GM08714 (cell line): ENCODE results near the gene TOPBP1.
A peak's percentile ranks its signal among the peaks of the same experiment; 100 is the strongest.

ENCODE experiments used
- H3K4me3 ChIP-seq: fragments of 200-500 bp; sonication (Bioruptor generic); 2 replicates; pipeline ENCODE4 v1.5.1; 2014; ENCODE audit warnings: mild to moderate bottlenecking, low read length, inconsistent platforms
- ZNF274 ChIP-seq: IDR thresholded peaks from 2 replicates; pipeline ENCODE4 v1.6.1; 2012; ENCODE audit warnings: mild to moderate bottlenecking, low read depth, low read length

The TOPBP1 gene

DNA sequence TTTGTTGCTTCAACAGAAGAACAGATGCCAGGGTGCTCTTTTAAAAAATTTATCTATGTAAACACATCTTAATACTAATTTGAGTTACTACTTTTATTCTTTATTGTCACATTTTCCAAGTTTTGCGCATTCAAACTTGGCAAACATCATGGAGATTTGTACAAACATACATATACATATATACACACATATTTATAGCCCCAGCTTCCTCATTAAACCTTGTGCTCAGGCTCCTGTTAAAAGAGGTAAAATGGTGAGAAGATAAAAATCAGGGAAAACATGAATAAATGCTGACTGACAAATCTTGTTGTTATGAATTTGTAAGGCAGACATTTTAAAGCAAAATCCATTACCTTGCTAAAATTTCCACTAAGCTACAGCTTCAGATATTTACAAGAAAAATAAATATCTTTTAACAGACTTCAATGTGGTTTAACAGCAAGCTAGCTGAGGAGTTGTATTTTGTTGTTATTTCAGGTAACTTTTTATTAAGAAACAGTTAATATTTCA is 61.1 kb downstream of the TOPBP1 start:
- no peak for TF ChIP-seq ZNF274
- H3K4me3 ChIP-seq = no peak overlapping the region

DNA sequence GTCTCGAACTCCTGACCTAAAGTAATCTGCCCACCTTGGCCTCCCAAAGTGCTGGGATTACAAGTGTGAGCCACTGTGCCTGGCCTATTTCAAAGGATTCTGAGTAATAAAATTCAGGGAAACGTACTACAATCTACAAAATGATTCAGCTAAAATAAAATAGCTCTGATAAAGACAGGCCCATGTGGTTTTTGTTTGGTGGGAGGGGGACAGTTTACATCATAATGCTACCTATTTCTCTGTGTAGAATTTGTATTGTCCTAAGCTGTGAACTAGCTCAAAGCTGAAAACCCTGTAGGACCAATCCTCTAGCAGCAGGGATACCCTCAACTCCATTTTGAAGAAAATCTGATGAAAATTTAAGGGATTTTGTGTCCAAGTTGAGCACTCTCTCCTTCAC is 62.5 kb downstream of the TOPBP1 start:
- TF ChIP-seq ZNF274 = no peak
- H3K4me3 ChIP-seq = no peak overlapping the region

DNA sequence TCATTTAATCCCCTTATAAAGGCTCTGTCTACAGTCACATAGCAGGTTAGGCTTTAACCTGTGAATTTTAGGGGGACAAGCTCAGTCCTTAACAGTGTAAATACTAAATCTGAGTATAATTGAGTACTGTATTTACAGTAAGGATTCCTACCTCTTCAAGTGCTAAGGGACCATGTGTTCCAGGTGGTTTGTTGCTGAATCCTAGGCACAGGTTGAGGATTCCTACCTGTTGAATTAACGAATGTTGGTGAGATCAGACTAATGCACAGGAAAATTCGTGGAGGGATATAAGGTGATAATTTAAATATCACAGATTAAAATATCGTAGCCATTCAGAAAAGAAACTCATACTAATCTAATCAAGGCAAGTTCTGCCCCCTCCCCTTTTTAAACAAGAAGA is 63.3 kb downstream of the TOPBP1 start:
- no peak overlapping the region for H3K4me3 ChIP-seq
- TF ChIP-seq ZNF274 = no peak

DNA sequence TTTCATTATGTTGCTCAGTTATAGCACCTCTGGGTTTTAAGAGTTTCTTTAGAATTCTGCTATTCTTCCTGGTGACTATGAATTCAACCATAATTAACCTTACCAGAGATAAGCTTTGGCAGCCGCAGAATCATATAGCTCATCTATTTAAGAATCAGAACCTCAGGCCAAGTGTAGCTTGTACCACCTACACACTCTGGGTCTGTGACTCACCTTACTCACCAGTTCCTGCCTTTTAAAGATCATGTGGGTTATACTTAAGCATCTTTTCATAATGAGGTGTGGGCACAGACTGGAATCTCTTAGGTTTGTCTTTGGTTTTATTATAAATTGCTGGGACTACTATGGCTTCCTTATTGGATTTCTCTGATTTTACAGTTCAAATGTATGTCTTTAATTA is 66.4 kb downstream of the TOPBP1 start:
- TF ChIP-seq ZNF274 = no peak
- no peak overlapping the region for H3K4me3 ChIP-seq

DNA sequence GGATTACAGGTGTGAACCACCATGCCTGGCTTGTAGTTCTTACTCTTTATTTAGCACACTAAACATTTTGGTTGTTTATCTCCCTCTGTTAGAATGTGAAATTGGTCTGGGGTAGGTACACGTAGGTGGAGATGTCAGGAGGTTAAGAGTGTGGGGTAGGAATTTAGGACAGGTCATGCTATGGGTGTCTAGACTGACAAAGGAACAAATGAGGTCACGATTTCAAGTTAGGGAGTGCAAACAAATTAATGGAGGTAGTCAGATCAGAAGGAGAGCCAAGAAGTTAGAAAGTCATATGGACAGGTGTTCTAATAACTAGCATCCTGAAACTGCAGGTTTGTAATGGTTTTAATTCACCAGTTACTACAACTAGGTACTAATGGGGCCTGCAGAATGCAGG is 68.5 kb downstream of the TOPBP1 start:
- H3K4me3 ChIP-seq = no peak overlapping the region
- TF ChIP-seq ZNF274 = no peak

DNA sequence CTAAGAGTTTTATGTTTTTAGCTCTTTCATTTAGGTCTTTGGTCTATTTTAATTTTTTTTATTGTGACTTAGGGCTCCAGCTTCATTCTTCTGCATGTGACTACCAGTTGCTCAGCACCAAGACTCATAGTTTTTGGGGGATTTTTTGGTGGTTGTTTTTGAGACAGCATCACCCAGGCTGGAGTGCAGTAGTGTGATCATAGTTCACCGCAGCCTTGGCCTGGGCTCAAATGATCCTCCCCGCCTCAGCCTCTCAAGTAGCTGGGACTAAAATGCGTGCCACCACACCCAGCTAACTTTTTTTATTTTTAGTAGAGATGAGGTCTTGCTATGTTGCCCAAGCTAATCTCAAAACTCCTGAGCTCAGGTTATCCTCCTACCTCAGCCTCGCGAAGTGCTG is 68.9 kb downstream of the TOPBP1 start:
- no peak for TF ChIP-seq ZNF274
- no peak overlapping the region for H3K4me3 ChIP-seq

DNA sequence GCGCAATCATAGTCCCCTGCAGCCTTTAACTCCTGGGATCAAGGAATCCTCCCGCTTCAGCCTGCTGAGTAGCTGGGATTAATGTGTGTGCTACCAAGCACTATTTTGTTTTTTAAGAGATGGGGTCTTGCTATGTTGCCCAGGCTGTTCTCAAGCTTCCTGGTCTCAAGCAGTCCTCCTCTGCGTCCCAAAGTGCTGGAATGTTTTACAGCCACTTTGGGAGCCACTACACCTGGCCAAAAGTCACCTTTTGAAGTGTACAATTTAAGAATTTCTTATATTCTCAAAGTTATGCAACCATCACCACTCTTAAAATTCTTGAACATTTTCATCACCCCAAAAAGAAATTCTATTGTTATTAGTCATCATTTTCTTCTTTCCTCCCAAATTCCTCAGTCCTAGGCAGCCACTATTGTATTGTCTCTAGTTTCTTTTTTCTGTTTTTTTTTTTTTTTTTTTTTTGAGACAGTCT is 70.4 kb downstream of the TOPBP1 start:
- H3K4me3 ChIP-seq = no peak overlapping the region
- no peak for TF ChIP-seq ZNF274

DNA sequence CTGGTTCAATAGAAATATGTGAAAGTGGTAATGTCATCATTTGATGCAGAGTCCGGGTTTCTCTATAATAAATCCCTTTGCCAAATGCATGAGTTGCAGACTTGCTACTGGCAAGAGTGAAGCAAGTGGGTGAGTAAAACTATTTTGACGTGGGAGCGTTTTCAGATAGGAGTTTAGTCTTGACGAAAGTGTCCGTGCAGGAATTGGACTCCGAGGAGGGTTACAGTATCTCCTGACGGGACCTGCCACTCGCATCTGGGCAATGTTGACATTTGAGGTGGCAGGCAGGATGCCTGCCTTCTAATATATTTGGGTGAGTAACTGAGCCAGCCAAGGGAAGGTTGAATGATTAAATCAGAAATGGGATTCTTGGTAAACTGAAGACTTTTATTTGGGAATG is 72.2 kb downstream of the TOPBP1 start:
- no peak overlapping the region for H3K4me3 ChIP-seq
- no peak for TF ChIP-seq ZNF274

DNA sequence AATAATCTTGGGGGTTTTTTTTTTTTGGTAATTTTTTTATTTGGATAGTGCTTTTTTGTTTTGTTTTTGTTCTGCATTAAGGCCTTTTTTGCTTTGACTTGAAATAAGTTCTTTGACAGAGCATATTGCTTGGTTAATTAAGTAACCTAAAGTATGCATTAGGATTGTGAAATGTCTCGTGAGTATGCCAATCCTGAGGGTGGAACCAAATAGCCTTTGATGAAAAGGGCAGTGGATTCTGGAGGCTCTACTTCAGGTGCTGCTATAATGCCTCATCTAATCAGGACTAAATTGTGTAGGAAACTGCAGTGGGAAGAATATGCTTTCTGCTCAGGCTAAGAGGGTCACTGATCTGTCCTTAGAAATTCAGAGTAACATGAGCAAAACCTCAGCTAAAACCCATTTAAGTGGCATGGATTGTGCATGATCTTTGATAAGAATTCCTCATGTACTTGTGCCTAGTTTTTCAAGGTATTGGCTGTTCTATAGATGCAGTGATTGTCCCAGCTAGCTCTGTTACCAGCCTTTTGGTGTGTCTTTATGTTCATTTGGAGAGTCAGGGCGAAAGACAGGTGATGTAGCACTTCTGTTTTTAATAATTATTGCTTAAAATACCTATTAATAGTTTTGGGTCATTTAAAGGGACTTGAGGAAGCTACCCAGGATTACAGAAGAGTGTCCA is 72.8 kb downstream of the TOPBP1 start:
- H3K4me3 ChIP-seq = no peak overlapping the region
- no peak for TF ChIP-seq ZNF274

DNA sequence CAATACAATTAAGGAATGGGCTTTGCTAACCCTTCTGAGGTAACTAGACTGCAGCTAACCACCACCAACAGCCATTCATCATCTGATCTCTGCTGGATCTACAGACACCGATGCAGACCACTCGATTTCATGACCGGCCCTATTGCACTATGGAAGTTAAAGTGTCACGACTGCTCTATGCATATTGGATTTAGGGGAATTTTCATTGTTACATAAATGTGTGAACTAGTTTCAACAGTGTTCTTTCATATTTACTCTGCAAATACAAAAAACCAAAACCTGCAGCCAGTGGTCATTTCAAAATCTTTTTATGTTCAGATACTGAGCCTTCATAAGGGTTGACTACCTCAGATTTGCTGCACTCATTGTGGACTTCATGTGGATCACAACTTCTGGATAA is 73.7 kb downstream of the TOPBP1 start:
- no peak for TF ChIP-seq ZNF274

DNA sequence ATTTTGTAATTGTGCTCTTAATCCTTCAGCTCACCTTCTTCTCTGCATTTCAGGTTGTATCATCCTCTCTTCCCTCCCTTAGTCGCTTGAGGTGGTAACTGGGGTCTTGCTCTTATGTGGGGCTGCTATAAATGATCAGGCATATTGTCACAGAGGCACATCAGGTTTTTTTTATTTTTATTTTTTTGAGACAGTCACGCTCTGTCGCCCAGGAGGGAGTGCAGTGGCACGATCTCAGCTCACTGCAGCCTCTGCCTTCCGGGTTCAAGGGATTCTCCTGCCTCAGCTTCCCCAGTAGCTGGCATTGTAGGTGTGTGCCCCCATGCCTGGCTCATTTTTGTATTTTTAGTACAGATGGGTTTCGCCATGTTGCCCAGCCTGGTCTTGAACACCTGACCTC is 78.3 kb downstream of the TOPBP1 start:
- no peak for TF ChIP-seq ZNF274
- H3K4me3 ChIP-seq = no peak overlapping the region

More for the DNA sequence above, 73.7 kb downstream of the TOPBP1 start:
- no peak overlapping the region for H3K4me3 ChIP-seq

DNA sequence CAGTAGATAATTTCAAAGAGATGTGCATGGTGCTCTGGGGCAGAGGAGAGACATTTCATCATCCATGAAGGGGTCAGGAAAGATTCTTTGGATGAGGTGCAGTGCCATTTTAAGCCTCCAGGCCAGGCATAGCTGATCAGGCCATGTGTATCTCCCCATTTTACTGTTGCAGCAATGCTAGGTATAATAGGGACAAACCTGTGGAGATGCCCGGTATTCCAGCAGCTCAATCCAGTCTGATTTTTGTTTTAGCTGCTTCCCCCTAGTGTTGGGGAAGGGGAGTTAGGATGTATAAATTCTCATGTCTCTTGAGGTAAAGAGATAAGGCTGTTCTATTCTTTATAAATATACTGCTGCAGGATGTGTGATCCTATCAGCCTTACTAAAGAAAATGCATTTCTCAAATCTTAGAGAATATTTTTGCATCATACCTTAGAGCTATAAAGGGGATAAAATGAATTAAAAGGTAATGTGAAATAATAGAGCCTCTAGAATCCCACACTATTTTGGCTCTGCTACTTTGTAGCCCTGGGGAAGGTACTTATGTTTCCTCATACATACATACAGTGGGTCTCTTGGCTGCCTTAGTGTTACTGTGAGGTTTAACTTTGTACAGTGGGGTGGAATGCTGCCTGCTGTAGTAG is 83.1 kb downstream of the TOPBP1 start:
- peak overlapping the region; percentile 47; the same call in 1 of the 2 replicates for H3K4me3 ChIP-seq
- TF ChIP-seq ZNF274 = no peak

DNA sequence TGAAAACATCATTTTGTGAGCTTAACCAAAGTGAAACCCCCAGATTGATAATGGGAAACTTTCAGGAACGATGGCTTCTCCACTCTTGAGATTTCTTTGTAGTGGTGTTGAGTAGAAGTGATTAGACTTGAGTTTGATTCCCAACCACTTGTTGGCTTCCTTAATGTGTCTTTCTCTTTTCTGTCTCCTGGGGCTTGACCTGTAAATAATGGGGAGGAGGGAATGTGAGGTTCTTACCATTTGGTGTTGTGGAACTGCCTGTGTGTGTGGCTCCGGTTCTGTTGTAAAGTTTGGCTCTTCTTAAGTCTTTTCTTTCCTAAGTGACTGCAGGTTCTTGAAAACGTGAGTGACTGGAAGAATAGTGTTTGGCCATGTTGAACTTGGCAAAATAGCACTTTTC is 85.6 kb downstream of the TOPBP1 start:
- peak overlapping the region; percentile 100 for H3K4me3 ChIP-seq
- TF ChIP-seq ZNF274 = no peak

DNA sequence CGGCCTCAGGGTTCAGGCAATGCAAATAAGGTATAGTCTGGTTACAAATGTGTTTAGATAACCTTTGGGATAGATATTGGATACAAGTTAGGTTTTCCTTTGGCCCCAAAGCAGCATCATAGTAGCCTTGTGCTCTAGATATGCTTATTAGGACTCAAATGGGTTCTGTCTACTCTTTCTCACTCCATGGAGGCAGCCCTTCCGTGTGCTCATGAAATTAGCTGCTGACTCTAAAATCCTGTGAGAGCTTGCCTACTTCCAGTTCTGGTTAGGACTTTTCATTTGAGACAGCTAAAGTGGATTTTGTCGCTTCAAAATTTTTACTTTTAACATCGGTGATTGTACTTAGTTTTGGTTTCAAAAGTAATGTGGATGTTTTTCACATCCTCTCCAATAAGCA is 86.7 kb downstream of the TOPBP1 start:
- H3K4me3 ChIP-seq = peak overlapping the region; percentile 100
- TF ChIP-seq ZNF274 = no peak

DNA sequence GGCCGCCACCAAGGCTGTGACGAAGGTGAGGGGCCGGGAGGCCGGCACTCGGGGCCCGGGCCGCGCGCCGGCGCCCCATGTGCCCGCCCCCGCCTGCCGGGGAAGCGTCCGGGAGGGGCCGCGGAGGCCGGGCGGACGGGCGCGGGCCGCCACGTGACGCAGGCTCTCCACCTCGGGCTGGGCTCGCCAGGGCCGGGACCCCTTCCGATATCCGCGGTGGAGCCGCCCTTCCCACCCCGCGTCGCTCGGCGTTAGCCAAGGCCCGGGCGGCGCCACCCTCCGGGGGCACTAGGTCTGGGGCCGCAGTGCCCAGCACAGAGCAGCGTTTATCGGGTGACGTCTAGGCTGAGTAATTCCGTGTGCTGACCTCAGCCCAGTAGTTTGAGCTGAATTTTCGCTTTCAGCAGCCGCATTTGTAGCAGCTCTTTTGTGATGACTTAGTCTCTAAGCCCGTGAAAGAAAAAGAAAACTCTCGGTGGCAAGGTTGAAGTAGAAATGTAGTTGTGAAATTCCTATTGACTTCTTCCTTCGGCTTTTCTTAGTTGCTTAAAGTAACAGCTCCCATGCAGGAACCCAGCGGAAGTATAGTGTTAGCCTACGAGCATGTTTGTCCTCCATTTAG is 87.4 kb downstream of the TOPBP1 start:
- TF ChIP-seq ZNF274 = no peak
- H3K4me3 ChIP-seq = peak overlapping the region; percentile 100
